GM12878 (cell line): ENCODE measurements around the gene MEF2C. TPM values are rescaled to one million over a fixed set of nuclear protein-coding genes. Genes with fewer than 3 reads are reported as not detected.

Experiments used
- ATAC-seq: fragments of 200-7000 bp; cut with Tn5 transposase; 3 replicates; pipeline ENCODE4 v1.9.1; 2020; ENCODE audit warnings: mild to moderate bottlenecking, moderate library complexity
- BruUV-seq: library from RNA; stranded (reverse); fragments of 400-500 nt; replicated peaks from 2 replicates; lab custom pipeline; 2021; lab: Mats Ljungman, UMichigan
- CTCF ChIA-PET: fragments of 300-600 bp; sonication (Branson Sonifier 250); formaldehyde crosslinking; extraction: SDS; loops from one replicate; lab custom pipeline; 2021; ENCODE audit warnings: inconsistent platforms; lab: Yijun Ruan, JAX
- POLR2A ChIA-PET: fragments of 350-600 bp; formaldehyde crosslinking; extraction: SDS; loops from one replicate; lab custom pipeline; 2021; ENCODE audit warnings: inconsistent platforms; lab: Charles Lee
- RAD21 ChIA-PET: fragments of 300-600 bp; sonication (Branson Sonifier 250); formaldehyde crosslinking; loops from one replicate; lab custom pipeline; 2023; ENCODE audit warnings: antibody characterized with exemption; ENCODE audit not compliant: unreplicated experiment; lab: Charles Lee
- SMC1A ChIA-PET: fragments of 300-600 bp; sonication (Branson Sonifier 250); formaldehyde crosslinking; loops from one replicate; lab custom pipeline; 2023; ENCODE audit not compliant: unreplicated experiment, uncharacterized antibody; lab: Charles Lee
- DNase-seq: peaks from one replicate; pipeline ENCODE4 v3.0.0-alpha.2; 2011; ENCODE audit warnings: low read depth, low spot score
- FAIRE-seq: peaks from 3 replicates; lab custom pipeline; 2011; peaks lifted over from hg19 to GRCh38; lab: Jason Lieb, UNC
- H2AFZ ChIP-seq: 2 replicates; pipeline ENCODE4 v1.6.0; 2011; ENCODE audit warnings: low read depth, low read length, control low read depth; ENCODE audit not compliant: control insufficient read depth
- H3K27ac ChIP-seq: 2 replicates; pipeline ENCODE4 v1.5.1; 2011; ENCODE audit warnings: control low read depth; ENCODE audit not compliant: control insufficient read depth, insufficient read depth
- H3K27me3 ChIP-seq, 2 experiments: replicated peaks in 1 of 2; 2 replicates each; pipeline versions ENCODE4 v1.6.0 to v1.6.1; 2011; ENCODE audit warnings: low read length in 1 of 2; ENCODE audit not compliant: control insufficient read depth in 2 of 2, insufficient read depth in 2 of 2
- H3K36me3 ChIP-seq, 2 experiments: 2 replicates each; pipeline ENCODE4 v1.5.1; 2011; ENCODE audit warnings: low read length in 1 of 2; ENCODE audit not compliant: control insufficient read depth in 2 of 2, insufficient read depth in 2 of 2
- H3K4me1 ChIP-seq: 2 replicates; pipeline ENCODE4 v1.6.1; 2011; ENCODE audit warnings: mild to moderate bottlenecking, low read length, moderate library complexity, mixed read lengths; ENCODE audit not compliant: control insufficient read depth, insufficient read depth
- H3K4me2 ChIP-seq: 2 replicates; pipeline ENCODE4 v1.6.0; 2011; ENCODE audit warnings: control low read depth; ENCODE audit not compliant: control insufficient read depth, insufficient read depth
- H3K4me3 ChIP-seq: fragments of 200-600 bp; sonication (generic); 2 replicates; pipeline ENCODE4 v1.5.1; 2016
- H3K79me2 ChIP-seq: 2 replicates; pipeline ENCODE4 v1.6.0; 2011; ENCODE audit warnings: low read length; ENCODE audit not compliant: control insufficient read depth, insufficient read depth
- H3K9ac ChIP-seq: 2 replicates; pipeline ENCODE4 v1.8.0; 2011; ENCODE audit warnings: low read length, control low read depth, mixed read lengths; ENCODE audit not compliant: control insufficient read depth, insufficient read depth
- H3K9me3 ChIP-seq: replicated peaks from 3 replicates; pipeline ENCODE4 v1.5.1; 2011; ENCODE audit warnings: mild to moderate bottlenecking, low read length; ENCODE audit not compliant: control insufficient read depth, insufficient read depth
- H4K20me1 ChIP-seq: 2 replicates; pipeline ENCODE4 v1.6.0; 2011; ENCODE audit not compliant: control insufficient read depth, insufficient read depth
- ATF2 ChIP-seq: IDR thresholded peaks from 2 replicates; pipeline ENCODE4 v1.6.1; 2012; ENCODE audit warnings: low read length, inconsistent platforms
- CBX3 ChIP-seq: fragments of 200-600 bp; sonication (generic); IDR thresholded peaks from 2 replicates; pipeline ENCODE4 v1.6.1; 2016; ENCODE audit warnings: low read depth, borderline replicate concordance
- CHD1 ChIP-seq: IDR thresholded peaks from 2 replicates; pipeline ENCODE4 v1.6.1; 2012; ENCODE audit warnings: low read depth, low read length, improper control_type of control experiment
- CHD4 ChIP-seq: fragments of 200-600 bp; sonication (generic); IDR thresholded peaks from 2 replicates; pipeline ENCODE4 v1.6.1; 2016; ENCODE audit warnings: mild to moderate bottlenecking
- E2F8 ChIP-seq: fragments of 450-650 bp; IDR thresholded peaks from 2 replicates; pipeline ENCODE4 v1.6.1; 2018; ENCODE audit warnings: mild to moderate bottlenecking, low read depth, moderate library complexity; ENCODE audit not compliant: partially characterized antibody
- EP300 ChIP-seq, 2 experiments: fragments of 150-350 bp in 1 of 2; IDR thresholded peaks; 2 replicates each; pipeline ENCODE4 v1.6.1; 2011 to 2012; ENCODE audit warnings: low read depth in 2 of 2, low read length in 2 of 2, borderline replicate concordance in 1 of 2, improper control_type of control experiment in 1 of 2, inconsistent platforms in 1 of 2; ENCODE audit not compliant: control insufficient read depth in 1 of 2
- ESRRA ChIP-seq: IDR thresholded peaks from 2 replicates; pipeline ENCODE4 v1.6.1; 2012; ENCODE audit warnings: mild to moderate bottlenecking, low read length, improper control_type of control experiment
- FOXM1 ChIP-seq: IDR thresholded peaks from 2 replicates; pipeline ENCODE4 v1.6.1; 2012; ENCODE audit warnings: low read depth, mild to moderate bottlenecking, inconsistent platforms, low read length, moderate library complexity
- JUND ChIP-seq: IDR thresholded peaks from 2 replicates; pipeline ENCODE4 v1.6.1; 2012; ENCODE audit warnings: low read depth, mild to moderate bottlenecking, low read length, improper control_type of control experiment, moderate library complexity
- MAX ChIP-seq: IDR thresholded peaks from 2 replicates; pipeline ENCODE4 v1.6.1; 2012; ENCODE audit warnings: low read depth, low read length, improper control_type of control experiment
- MTA2 ChIP-seq: fragments of 450-650 bp; IDR thresholded peaks from 2 replicates; pipeline ENCODE4 v1.6.1; 2016; ENCODE audit warnings: low read depth, mild to moderate bottlenecking, moderate library complexity
- NR2C2 ChIP-seq: IDR thresholded peaks from 2 replicates; pipeline ENCODE4 v1.6.1; 2011; ENCODE audit warnings: borderline replicate concordance, low read depth; ENCODE audit not compliant: control insufficient read depth, insufficient read length
- POLR2AphosphoS2 ChIP-seq: IDR thresholded peaks from 2 replicates; pipeline ENCODE4 v1.6.1; 2011; ENCODE audit warnings: low read depth, mild to moderate bottlenecking, low read length, improper control_type of control experiment, moderate library complexity
- SIN3A ChIP-seq: IDR thresholded peaks from 2 replicates; pipeline ENCODE4 v1.6.1; 2012; ENCODE audit warnings: low read depth, low read length, improper control_type of control experiment
- SPI1 ChIP-seq: IDR thresholded peaks from 2 replicates; pipeline ENCODE4 v1.6.1; 2011; ENCODE audit warnings: low read depth, mild to moderate bottlenecking, low read length, moderate library complexity, borderline replicate concordance; ENCODE audit not compliant: insufficient read depth
- TAF1 ChIP-seq: IDR thresholded peaks from 2 replicates; pipeline ENCODE4 v1.6.1; 2011; ENCODE audit warnings: mild to moderate bottlenecking, low read depth, low read length, borderline replicate concordance
- TARDBP ChIP-seq: IDR thresholded peaks from 2 replicates; pipeline ENCODE4 v1.6.1; 2016; ENCODE audit warnings: borderline replicate concordance
- USF2 ChIP-seq: IDR thresholded peaks from 2 replicates; pipeline ENCODE4 v1.6.1; 2011; ENCODE audit warnings: low read depth, low read length, improper control_type of control experiment, borderline replicate concordance
- ZNF384 ChIP-seq: IDR thresholded peaks from 2 replicates; pipeline ENCODE4 v1.6.1; 2012; ENCODE audit warnings: low read depth, mild to moderate bottlenecking, low read length, improper control_type of control experiment, borderline replicate concordance
- WGBS: methylation state at CpG from one replicate; pipeline ENCODE4 v1.1.6; 2016; ENCODE audit warnings: low lambda C conversion rate; ENCODE audit not compliant: insufficient replicate concordance, insufficient coverage; ENCODE audit errors: missing lambda C conversion rate; 5-methylcytosine and 5-hydroxymethylcytosine counted together
- in situ Hi-C: fragments of 300-500 bp; cut with MboI; formaldehyde crosslinking; loops from 9 replicates; pipeline ENCODE4 v1.14.3; 2018; ENCODE audit warnings: mixed read lengths
- intact Hi-C: fragments of 100-400 bp; cut with micrococcal nuclease; formaldehyde crosslinking; loops from one replicate; pipeline ENCODE4 v1.14.2; 2022; ENCODE audit not compliant: unreplicated experiment
- polyA plus RNA-seq, 11 experiments: library from polyadenylated mRNA; depleted of rRNA in 4 of 11; unstranded in 6 of 11; stranded (reverse) in 5 of 11; fragments of >200 nt; fragmentation: Nextera tagmentation in 4 of 11; fragmentation: Illumina TruSeq in 1 of 11; extraction: Ambion mirVana in 4 of 11; extraction: Trizol in 1 of 11; gene quantifications; 1 replicate in 1 of 11; 2 replicates in 10 of 11; pipeline versions ENCODE4 v1.2.1 to v1.2.3, GENCODE V29; 2011 to 2016; ENCODE audit warnings: inconsistent platforms in 2 of 11, missing spikeins in 2 of 11, low read depth in 1 of 11
- total RNA-seq, 4 experiments: library from RNA; depleted of rRNA in 3 of 4; stranded (reverse); fragments of >200 nt in 3 of 4; fragmentation: Illumina TruSeq in 1 of 4; extraction: Trizol in 1 of 4; gene quantifications; 2 replicates each; pipeline versions ENCODE4 v1.2.1 to v1.2.3, GENCODE V29; 2013 to 2021

The MEF2C gene
- total and polyA plus RNA-seq, 10 of the 15 experiments (the other 5 are each of a cell fraction or from before 2014, with no cell fraction given), result 104 to 225 (median 180) TPM

- TF ChIP-seq NR2C2, result no peak
- TF ChIP-seq ATF2, result no peak
- no peak for TF ChIP-seq SIN3A
- no peak for TF ChIP-seq USF2
- no peak for TF ChIP-seq MAX
- no peak for TF ChIP-seq ZNF384
- TF ChIP-seq CHD1, result no peak
- no peak for TF ChIP-seq CHD4
These were observed 186.5 kb downstream of the MEF2C start (continued) for GRCh38 chr5:88696466-88696865.

GRCh38 chr5:88695931-88696330, 187.1 kb downstream of the MEF2C start:
- RAD21 ChIA-PET, result interaction anchor here (1.9 kb wide), 1 partner anchor 915 kb away, joined by 7 read pairs; no protein-coding TSS in a partner anchor
- TF ChIP-seq TAF1, result no peak
- no peak for TF ChIP-seq MTA2
- TF ChIP-seq E2F8, result no peak
- no peak for TF ChIP-seq CBX3
- no peak for TF ChIP-seq POLR2AphosphoS2
- TF ChIP-seq JUND, result no peak
- no peak for TF ChIP-seq FOXM1
- no peak for TF ChIP-seq SPI1
- no peak for TF ChIP-seq TARDBP
- no peak for TF ChIP-seq ESRRA
- no peak for TF ChIP-seq EP300 (IDR thresholded peaks at IDR 0.05; ENCODE audit: borderline replicate concordance in 1 of 2, control insufficient read depth in 1 of 2, low read depth in 2 of 2, low read length in 2 of 2)

More at GRCh38 chr5:88695931-88696330, 187.1 kb downstream of the MEF2C start:
- Histone ChIP-seq H2AFZ (no peak overlapping the region), H3K79me2 (no peaks in the 10 kb centered on the region), H3K9ac (no peak overlapping the region), H3K9me3 (no peaks in the 10 kb centered on the region), H3K27me3 (peaks cover 18 to 20% of the 10 kb centered on the region in 2 experiments), H3K4me1 (no peaks in the 10 kb centered on the region; the same call in 1 of the 2 replicates), H3K4me3 (no peak overlapping the region), H3K4me2 (no peak overlapping the region), H3K27ac (no peak overlapping the region), H3K36me3 (no peaks in the 10 kb centered on the region), H4K20me1 (no peaks in the 10 kb centered on the region)
- POLR2A ChIA-PET, result no interaction called here
- BruUV-seq, result no TSS peak
- WGBS, result 0% methylated on average over 3 of the region's 3 CpGs
- intact Hi-C loops, result no loop called here
- in situ Hi-C loops, result no loop called here
- CTCF ChIA-PET, result interaction anchor here (0.7 to 3.7 kb wide), 5 partner anchors 14 to 1570 kb away, joined by 3 to 19 read pairs (median 5); no protein-coding TSS in a partner anchor
- no peak for ATAC-seq
- no peak for DNase-seq
- SMC1A ChIA-PET, result interaction anchor here (0.8 to 1.3 kb wide), 2 partner anchors 15 kb away, joined by 3 to 5 read pairs; no protein-coding TSS in a partner anchor
- no peak for FAIRE-seq
